Esophagus squamous epithelium (tissue), 5 donors: Measurements from ENCODE around the gene PIK3R2. TPM values are rescaled to one million over a fixed set of nuclear protein-coding genes. Genes with fewer than 3 reads are reported as not detected.

ENCODE experiments used
- DNase-seq: peaks from one replicate; lab custom pipeline; 2025; lab: John Stamatoyannopoulos, UW
- H3K27ac ChIP-seq, 4 donors: fragments of 200-600 bp; sonication (generic); one replicate each; pipeline ENCODE4 v1.5.1; 2016 to 2019; ENCODE audit warnings: mild to moderate bottlenecking in 1 of 4
- H3K27me3 ChIP-seq, 4 donors: fragments of 200-600 bp; sonication (generic); 1 replicate in 3 of 4; 2 replicates in 1 of 4; pipeline versions ENCODE4 v1.5.1 to v1.6.0; 2017 to 2021; ENCODE audit warnings: antibody characterized with exemption in 1 of 4
- H3K36me3 ChIP-seq, 3 donors: fragments of 200-600 bp; sonication (generic); one replicate each; pipeline ENCODE4 v1.5.1; 2016 to 2019
- H3K4me1 ChIP-seq, 3 donors: fragments of 200-600 bp; sonication (generic); one replicate each; pipeline ENCODE4 v1.5.1; 2017 to 2019
- H3K4me3 ChIP-seq, 4 donors: fragments of 200-600 bp; sonication (generic); 1 replicate in 3 of 4; 2 replicates in 1 of 4; pipeline ENCODE4 v1.5.1; 2016 to 2019; ENCODE audit warnings: mild to moderate bottlenecking in 2 of 4, moderate library complexity in 1 of 4
- H3K9me3 ChIP-seq, 3 donors: fragments of 200-600 bp; sonication (generic); one replicate each; pipeline ENCODE4 v1.5.1; 2016 to 2019
- CTCF ChIP-seq, 6 experiments: fragments of 450-650 bp in 4 of 6; fragments of 200-600 bp in 2 of 6; sonication (generic) in 2 of 6; IDR thresholded peaks; one replicate each; pipeline ENCODE4 v1.5.1; 2016 to 2019; ENCODE audit warnings: antibody characterized with exemption in 6 of 6, mild to moderate bottlenecking in 4 of 6, moderate library complexity in 4 of 6
- POLR2A ChIP-seq, 4 donors: fragments of 450-650 bp; IDR thresholded peaks; one replicate each; pipeline ENCODE4 v1.6.1; 2017; ENCODE audit warnings: antibody characterized with exemption in 4 of 4, mild to moderate bottlenecking in 4 of 4, moderate library complexity in 3 of 4
- WGBS, 2 donors: methylation state at CpG; one replicate each; pipeline ENCODE4 v1.1.5; 2018; 5-methylcytosine and 5-hydroxymethylcytosine counted together
- intact Hi-C: fragments of 100-400 bp; cut with DNase I; formaldehyde crosslinking; loops from one replicate; pipeline ENCODE4 v1.15.0; 2022
- total RNA-seq, 4 donors: library from RNA; depleted of rRNA; stranded (reverse); fragments of >200 nt; gene quantifications; one replicate each; pipeline ENCODE4 v1.1.0, GENCODE V29; 2016
- donor health status: DM: yes; HTN: yes; CAD: no.

Gene PIK3R2
- total RNA-seq, 4 donors from 2014 or later, result 20.4 to 42.1 (median 29.1) TPM

- Histone ChIP-seq H3K9me3 (no peaks in the 10 kb centered on the region), H3K27ac (no peak overlapping the region), H3K36me3 (peaks cover 3 to 97% (median 24%) of the 10 kb centered on the region in 3 donors), H3K4me3 (no peak overlapping the region), H3K27me3 (no peaks in the 10 kb centered on the region), H3K4me1 (no peaks in the 10 kb centered on the region)
- TF ChIP-seq POLR2A (IDR thresholded peaks at IDR 0.05) (no peak), CTCF (IDR thresholded peaks at IDR 0.05) (no peak)
- WGBS, 2 donors, result 85 to 95% methylated on average over 7 to 14 of the region's 21 CpGs
- intact Hi-C loops, result no loop called here
- DNase-seq, result no peak
Observed at GRCh38 chr19:18130523-18131242, 22.3 kb upstream of the PIK3R2 start.

- no peak overlapping the region for H3K4me3 ChIP-seq
- no peaks in the 10 kb centered on the region for H3K9me3 ChIP-seq
- TF ChIP-seq POLR2A (IDR thresholded peaks at IDR 0.05) (no peak), CTCF (IDR thresholded peaks at IDR 0.05) (no peak)
- peaks cover 4 to 100% (median 24%) of the 10 kb centered on the region in 3 donors for H3K36me3 ChIP-seq
- no peaks in the 10 kb centered on the region for H3K27me3 ChIP-seq
- 85 to 88% methylated on average over 18 to 23 of the region's 31 CpGs for WGBS, 2 donors
- H3K4me1 ChIP-seq, result no peaks in the 10 kb centered on the region
- DNase-seq, result no peak
- no peak overlapping the region for H3K27ac ChIP-seq
- intact Hi-C loops, result no loop called here
Observed at GRCh38 chr19:18131841-18132596, 20.9 kb upstream of the PIK3R2 start.

- DNase-seq, result no peak
- WGBS, 2 donors, result 81 to 82% methylated on average over 14 to 15 of the region's 18 CpGs
Observed at GRCh38 chr19:18135712-18136584, 17.0 kb upstream of the PIK3R2 start.

GRCh38 chr19:18137242-18137641 is 15.7 kb upstream of the PIK3R2 start:
- peaks cover 4 to 97% (median 14%) of the 10 kb centered on the region in 3 donors for H3K36me3 ChIP-seq
- no peak for DNase-seq
- H3K27ac ChIP-seq, result no peak overlapping the region
- no peak overlapping the region for H3K4me3 ChIP-seq
- TF ChIP-seq POLR2A (IDR thresholded peaks at IDR 0.05) (no peak), CTCF (IDR thresholded peaks at IDR 0.05) (no peak)
- 37 to 76% methylated on average over 4 to 5 of the region's 11 CpGs for WGBS, 2 donors
- intact Hi-C loops, result no loop called here
- no peaks in the 10 kb centered on the region for H3K4me1 ChIP-seq
- H3K9me3 ChIP-seq, result no peaks in the 10 kb centered on the region
- H3K27me3 ChIP-seq, result no peaks in the 10 kb centered on the region

More at GRCh38 chr19:18135712-18136584, 17.0 kb upstream of the PIK3R2 start:
- Histone ChIP-seq H3K27ac (no peak overlapping the region), H3K4me3 (no peak overlapping the region), H3K36me3 (peaks cover 4 to 97% (median 23%) of the 10 kb centered on the region in 3 donors), H3K9me3 (no peaks in the 10 kb centered on the region), H3K27me3 (no peaks in the 10 kb centered on the region), H3K4me1 (no peaks in the 10 kb centered on the region)
- intact Hi-C loops, result no loop called here
- no peak for TF ChIP-seq CTCF (IDR thresholded peaks at IDR 0.05)
- no peak for TF ChIP-seq POLR2A (IDR thresholded peaks at IDR 0.05)
